ENCODE data around the gene LRMDA. TPM values are rescaled to one million over a fixed set of nuclear protein-coding genes. Genes with fewer than 3 reads are reported as not detected.

The LRMDA gene
- total and polyA plus RNA-seq, 2 donors (not counting 3 experiments of a cell fraction or from before 2014, with no cell fraction given) = 9.7 to 18.0 TPM

GRCh38 chr10:75607576-75607975, 176.2 kb downstream of the LRMDA start:
- BruUV-seq (replicated peaks) = no TSS peak
- Histone ChIP-seq H3K4me3 (replicated peaks in 1 of 3; ENCODE audit: insufficient read depth in 1 of 3, low read depth in 1 of 3, low read length in 3 of 3) (no peak overlapping the region), H3K4me2 (ENCODE audit: insufficient read depth, low read length) (no peak overlapping the region), H3K9me1 (replicated peaks; ENCODE audit: control insufficient read depth, extremely low read depth, insufficient read depth, low read length) (no peaks in the 10 kb centered on the region), H3K4me1 (ENCODE audit: control insufficient read depth, extremely low read depth, insufficient read depth, low read length) (no peaks in the 10 kb centered on the region), H3K9ac (replicated peaks; ENCODE audit: extremely low read depth, insufficient read depth, low read length) (no peak overlapping the region), H3K27ac (ENCODE audit: insufficient read depth, low read depth, low read length) (no peak overlapping the region), H4K20me1 (replicated peaks; ENCODE audit: control insufficient read depth, extremely low read depth, insufficient read depth, low read length) (no peaks in the 10 kb centered on the region), H3K27me3 (ENCODE audit: control insufficient read depth in 2 of 2, insufficient read depth in 2 of 2, low read length in 2 of 2) (no peaks in the 10 kb centered on the region), H2AFZ (ENCODE audit: low read depth, low read length) (no peak overlapping the region), H3K79me2 (ENCODE audit: control insufficient read depth, insufficient read depth, low read length) (no peaks in the 10 kb centered on the region), H3K9me3 (replicated peaks; ENCODE audit: control insufficient read depth, insufficient read depth, low read length) (no peaks in the 10 kb centered on the region), H3K36me3 (ENCODE audit: control insufficient read depth in 2 of 2, extremely low read depth in 1 of 2, insufficient read depth in 2 of 2, low read length in 2 of 2) (no peaks in the 10 kb centered on the region)
- CTCF ChIA-PET = no interaction called here
- dilution Hi-C loops (cut with MboI; ENCODE audit: extremely low pct_ligation_motif_present, low sequenced_read_pairs) (no loop called here), intact Hi-C loops (cut with micrococcal nuclease) (no loop called here)
- POLR2A ChIA-PET = no interaction called here
- FAIRE-seq (no peak), DNase-seq (ENCODE audit: low read depth, low spot score) (no peak)
- TF ChIP-seq EZH2 (IDR thresholded peaks at IDR 0.05; ENCODE audit: borderline replicate concordance, low read depth, low read length, severe bottlenecking) (no peak), MYC (IDR thresholded peaks at IDR 0.05; ENCODE audit: low read depth, low read length) (no peak), FOS (IDR thresholded peaks at IDR 0.05; ENCODE audit: borderline replicate concordance, insufficient read depth, low read length) (no peak), POLR2AphosphoS5 (IDR thresholded peaks at IDR 0.05; ENCODE audit: insufficient read depth, low read depth, low read length) (no peak), POLR2A (IDR thresholded peaks at IDR 0.05; ENCODE audit: low read depth, low read length) (no peak), GATA2 (IDR thresholded peaks at IDR 0.05; ENCODE audit: insufficient read depth, insufficient read length, low read depth, low read length) (no peak), JUN (IDR thresholded peaks at IDR 0.05; ENCODE audit: borderline replicate concordance, insufficient read depth, insufficient read length, low read depth) (no peak)
- TF ChIP-seq, protein P1, sequence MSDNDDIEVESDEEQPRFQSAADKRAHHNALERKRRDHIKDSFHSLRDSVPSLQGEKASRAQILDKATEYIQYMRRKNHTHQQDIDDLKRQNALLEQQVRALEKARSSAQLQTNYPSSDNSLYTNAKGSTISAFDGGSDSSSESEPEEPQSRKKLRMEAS (IDR thresholded peaks at IDR 0.05; ENCODE audit: insufficient read depth, insufficient read length) = no peak
- TF ChIP-seq, protein P2, sequence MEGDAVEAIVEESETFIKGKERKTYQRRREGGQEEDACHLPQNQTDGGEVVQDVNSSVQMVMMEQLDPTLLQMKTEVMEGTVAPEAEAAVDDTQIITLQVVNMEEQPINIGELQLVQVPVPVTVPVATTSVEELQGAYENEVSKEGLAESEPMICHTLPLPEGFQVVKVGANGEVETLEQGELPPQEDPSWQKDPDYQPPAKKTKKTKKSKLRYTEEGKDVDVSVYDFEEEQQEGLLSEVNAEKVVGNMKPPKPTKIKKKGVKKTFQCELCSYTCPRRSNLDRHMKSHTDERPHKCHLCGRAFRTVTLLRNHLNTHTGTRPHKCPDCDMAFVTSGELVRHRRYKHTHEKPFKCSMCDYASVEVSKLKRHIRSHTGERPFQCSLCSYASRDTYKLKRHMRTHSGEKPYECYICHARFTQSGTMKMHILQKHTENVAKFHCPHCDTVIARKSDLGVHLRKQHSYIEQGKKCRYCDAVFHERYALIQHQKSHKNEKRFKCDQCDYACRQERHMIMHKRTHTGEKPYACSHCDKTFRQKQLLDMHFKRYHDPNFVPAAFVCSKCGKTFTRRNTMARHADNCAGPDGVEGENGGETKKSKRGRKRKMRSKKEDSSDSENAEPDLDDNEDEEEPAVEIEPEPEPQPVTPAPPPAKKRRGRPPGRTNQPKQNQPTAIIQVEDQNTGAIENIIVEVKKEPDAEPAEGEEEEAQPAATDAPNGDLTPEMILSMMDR (IDR thresholded peaks at IDR 0.05; ENCODE audit: extremely low read depth in 1 of 2, insufficient read depth in 1 of 2, low read depth in 1 of 2, low read length in 2 of 2) = no peak
